Activated T-helper 1 cell treated with Interleukin-2 at 50 U/mL for 16 hours (primary cell): ENCODE results near the gene KLHDC8B.

Experiments
- DNase-seq: peaks from one replicate; pipeline ENCODE4 v3.0.0-alpha.2; 2020; ENCODE audit warnings: low read depth

KLHDC8B gene

DNA sequence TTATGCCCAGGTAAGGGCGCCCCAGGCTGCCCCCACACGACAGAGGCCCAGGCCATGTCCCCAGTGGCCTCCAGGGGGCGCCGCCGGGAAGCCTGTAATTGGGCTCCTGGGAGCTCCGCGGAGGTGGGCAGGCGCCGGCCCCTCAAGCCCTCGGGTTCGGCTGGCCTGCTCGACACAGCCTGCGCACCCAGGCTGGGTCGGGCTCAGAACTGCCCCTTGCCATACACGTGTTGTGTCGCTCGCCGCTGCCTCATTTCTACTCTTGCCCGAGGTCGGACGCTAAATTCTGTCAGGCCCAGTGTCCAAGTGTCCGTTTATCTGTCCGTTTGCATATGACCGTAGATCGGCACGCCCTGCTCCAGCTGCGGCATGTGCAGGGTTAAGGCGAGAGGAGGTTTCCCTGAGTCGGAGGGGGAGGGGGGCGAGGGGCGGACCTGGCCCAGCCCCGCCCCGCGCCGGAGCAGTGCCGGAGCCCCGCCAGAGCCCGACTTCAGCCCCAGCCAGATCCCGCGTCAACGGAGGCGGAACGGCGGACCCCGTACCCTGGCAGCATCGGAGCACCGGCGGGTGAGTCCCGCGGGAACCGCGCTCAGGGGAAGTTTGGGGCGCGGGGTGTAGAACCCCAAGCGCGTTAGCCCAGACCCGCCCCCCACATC is at the start of gene KLHDC8B:
Gene KLHDC8B (plus strand): TSS at position 480 of the 656 bp plus-strand sequence. CDS start 1,172 bp downstream, outside the sequence.
- DNase-seq: peak; percentile 68

DNA sequence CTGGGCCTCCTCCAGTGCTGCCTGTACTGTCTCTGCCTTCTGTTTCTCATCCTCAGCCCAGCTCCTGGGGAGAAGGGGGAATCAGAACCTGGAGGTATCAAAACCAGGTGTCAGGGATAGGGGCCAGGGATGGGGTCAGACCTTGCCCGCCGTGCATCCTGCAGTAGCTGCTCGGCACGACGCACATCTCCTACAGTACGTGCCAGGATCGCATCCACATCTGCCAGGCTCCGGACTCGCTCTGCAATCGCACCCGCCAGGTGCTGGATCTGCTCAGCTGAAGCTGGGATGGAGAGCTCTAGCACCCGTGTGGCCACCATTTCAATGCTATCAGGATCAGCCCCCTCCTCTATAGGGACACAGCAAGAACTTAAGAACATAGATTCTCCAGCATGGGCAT is 49.4 kb upstream of the KLHDC8B start:
- no peak for DNase-seq

DNA sequence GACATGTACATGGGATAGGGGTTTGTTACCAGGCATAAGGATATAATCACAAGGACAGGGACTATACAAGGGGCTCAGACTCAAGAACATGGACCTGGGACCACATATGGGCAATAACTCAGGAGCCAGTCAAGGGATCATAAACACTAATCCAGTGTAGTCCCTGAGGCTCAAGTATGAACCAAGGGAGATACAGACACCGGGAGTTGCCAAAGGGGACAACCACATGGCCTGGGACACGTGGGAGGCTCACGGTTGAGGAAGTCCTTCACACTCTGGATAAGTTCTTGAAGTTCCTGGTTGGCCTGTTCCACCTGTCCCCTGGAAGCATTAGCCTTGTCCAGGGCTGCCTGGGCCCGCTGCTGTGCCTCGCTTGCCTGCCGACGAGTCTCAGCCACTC is 48.9 kb upstream of the KLHDC8B start:
- DNase-seq: no peak

DNA sequence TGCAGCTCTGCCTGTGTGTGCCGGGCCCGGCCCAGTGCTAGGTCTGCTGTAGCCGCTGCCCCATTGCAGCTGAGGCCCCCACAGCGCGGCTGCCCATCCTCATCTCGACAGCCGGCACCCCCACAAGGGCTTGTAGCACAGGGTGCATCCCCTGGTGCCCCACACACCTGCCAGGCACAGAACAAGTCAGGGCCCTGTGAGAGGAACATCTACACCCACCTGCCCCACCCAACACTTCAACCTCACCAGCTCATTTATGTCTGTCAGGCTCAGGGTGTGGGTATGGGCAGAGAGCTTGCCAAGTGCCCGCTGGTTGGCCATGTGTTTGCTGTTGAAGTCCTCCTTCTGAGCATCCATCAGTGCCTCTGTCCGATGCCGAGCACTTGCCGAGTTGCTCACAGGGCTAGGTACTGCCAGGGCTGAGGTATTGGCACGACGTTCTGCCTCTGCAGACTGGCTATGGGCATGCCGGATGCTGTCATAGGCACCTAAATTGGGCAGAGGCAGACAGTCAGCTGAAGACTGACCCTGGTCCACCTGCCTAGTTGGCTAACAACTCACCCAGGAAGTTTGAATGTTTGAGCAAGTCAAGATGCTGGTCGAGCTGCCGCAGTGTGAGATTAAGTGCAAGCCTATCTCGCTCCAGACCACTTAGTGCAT is 48.4 kb upstream of the KLHDC8B start:
- DNase-seq: no peak

DNA sequence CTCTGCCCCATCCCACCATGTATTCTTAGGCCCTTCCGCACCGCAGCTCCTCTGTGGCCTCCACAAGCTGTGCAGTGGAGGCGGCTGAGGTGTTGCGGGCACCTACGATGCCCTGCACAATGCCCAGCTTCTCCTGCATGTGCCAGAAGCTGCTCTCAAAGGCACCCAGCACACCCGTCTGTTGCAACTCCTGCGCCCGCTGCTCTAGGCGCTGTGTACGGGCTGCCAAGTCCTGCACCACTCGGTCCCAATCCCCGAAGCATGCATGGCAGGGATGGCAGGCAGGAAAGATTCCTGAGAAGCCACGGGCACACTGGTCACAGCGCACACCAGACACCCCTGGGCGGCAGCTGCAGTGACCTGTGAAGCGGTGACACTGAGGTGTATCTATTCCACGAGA is 47.7 kb upstream of the KLHDC8B start:
- DNase-seq: no peak

DNA sequence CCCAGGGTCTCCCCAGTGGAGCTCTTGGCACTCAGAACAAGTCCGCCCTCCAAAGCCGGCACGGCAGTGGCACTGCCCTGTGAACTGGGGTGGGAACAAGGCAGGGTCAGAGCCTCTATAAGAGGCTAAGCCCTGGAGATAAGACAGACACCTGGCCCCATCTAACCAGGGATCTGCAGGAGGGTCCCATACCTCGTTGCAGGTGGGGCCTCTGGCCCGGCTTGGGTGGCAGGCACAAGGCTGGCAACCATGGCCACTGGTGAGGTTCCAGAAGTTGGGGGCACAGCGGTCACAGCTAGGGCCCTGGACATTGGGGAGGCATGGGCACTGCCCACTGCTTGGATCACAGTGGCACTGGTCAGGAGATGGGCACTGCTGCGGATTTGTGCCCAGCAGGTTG is 47.2 kb upstream of the KLHDC8B start:
- DNase-seq: no peak

DNA sequence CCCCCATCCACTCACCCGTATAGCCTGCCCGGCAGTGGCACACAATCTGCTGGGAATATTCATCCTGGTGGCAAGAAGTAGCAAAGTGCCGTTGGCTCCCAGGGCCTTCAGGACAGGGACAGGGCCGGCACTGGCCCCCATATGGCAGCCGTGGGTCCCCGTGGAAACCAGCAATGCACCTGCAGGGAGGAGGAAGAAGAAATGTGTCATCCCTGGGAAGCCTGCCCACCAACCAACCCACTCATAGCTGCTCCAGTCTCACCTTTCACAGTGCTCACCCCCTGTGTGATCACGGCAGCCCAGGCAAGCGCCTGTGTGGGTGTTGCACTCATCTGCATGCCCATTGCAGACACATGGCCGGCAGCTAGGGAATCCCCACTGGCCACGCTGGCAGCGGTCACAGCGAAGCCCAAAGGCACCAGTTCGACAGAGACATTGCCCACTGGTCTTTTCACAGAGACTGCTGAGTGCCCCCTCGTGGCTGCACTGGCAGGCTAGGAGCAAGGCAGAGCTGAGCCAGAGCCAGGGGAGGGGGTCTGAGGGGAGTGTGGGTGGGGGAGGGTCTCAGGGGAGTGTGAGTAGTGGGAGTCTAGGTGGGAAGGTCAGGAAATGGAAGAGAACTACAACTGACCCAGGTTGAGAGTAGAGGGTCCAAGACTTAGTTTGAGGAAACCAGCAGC is 46.3 kb upstream of the KLHDC8B start:
- DNase-seq: no peak

DNA sequence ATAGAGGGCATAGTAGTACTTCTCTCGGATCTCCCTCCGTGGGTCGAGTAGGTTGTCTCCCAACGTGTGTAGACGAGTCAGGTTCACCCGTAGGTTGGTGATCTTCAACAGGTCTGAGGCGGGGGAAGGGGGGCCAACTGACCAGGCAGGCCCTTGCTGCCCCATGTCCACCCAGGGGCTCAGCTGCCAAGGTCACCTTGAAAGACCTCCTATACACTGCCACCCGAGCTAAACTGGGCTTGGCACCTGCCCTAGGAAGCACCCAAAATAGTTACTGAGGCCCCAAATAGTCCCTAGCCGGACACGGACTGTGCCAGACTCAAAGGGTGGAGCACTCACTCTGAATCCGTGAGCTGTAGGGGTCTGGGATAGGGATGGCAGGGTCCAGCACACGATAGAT is 40.4 kb upstream of the KLHDC8B start:
- no peak for DNase-seq

DNA sequence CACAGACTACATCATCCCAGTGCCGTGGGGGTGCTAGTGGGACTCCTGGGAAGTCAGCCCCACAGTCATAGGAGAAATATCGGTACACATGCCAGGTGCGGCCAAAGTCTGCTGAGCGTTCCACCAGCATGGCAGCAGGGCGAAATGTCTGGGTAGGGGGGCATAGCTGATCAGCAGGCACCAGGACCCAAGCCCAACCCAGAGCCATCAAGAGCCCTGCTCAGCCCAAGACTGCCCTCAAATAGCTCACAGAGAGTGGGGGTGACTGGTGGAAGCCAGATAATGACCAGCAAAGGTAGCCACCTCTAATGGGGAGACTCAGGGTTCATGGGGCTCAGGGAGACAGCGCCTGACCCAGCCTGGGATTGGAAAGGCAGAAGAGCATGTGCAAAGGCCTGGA is 39.8 kb upstream of the KLHDC8B start:
- no peak for DNase-seq

DNA sequence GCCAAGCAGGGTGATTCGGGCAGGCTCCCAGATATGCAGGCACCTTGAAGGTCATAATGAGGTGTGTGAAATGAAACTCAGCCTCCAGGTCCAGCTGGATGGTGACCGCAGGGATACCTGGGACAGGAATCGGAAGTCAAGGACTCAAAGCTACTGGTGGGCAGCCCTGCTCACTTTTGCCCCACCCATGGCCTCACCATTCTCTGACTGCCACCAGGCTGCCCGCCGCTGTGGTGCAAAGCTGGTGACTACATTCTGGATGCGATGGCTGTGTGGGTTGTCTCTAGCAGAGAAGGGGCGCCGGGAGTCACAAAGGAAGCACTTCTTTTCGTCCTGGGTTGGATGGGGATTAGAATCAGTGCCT is 39.3 kb upstream of the KLHDC8B start:
- DNase-seq: no peak

DNA sequence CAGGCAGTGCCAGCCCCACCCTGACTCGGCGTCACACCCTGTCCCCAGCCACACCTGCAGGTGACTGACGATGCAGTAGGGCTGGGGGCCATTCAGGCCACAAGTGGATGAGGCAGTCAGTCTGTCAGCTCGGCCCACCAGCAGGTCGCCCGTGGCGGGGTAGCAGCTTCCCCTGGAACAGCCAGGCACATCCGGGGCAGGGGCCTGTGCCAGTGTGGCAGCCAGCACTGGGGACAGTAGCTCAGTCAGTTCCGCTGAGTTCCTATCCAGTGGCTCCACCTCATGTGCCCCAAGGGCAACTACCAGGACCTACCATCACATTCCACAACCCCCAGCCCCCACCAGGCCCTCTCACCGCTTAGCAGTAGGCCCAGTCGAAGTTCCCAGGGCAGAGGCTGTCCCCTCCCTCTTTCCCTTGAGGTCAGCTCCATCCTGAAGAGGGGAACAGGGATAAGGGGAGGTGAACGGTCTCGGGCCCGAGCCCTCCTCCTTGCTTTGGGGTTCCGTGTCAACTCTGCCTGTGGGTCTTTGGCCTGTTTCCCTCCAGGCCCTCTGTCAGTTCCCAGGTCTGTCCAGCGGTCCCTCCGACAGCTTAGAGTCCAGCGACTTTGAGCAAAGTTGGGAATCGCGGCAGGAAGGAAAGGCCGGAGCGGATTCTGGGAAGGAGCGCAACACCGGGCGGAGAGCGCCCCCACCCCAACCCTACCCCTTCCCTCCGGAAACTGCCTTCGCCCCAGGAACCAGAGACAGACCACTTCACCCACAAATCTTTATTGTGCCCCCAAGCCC is 38.8 kb upstream of the KLHDC8B start, which contains the start of gene LAMB2:
Gene LAMB2 (minus strand): TSS at position 614 of the 789 bp plus-strand sequence. CDS start 183 bp downstream, at position 431.
- no peak for DNase-seq

DNA sequence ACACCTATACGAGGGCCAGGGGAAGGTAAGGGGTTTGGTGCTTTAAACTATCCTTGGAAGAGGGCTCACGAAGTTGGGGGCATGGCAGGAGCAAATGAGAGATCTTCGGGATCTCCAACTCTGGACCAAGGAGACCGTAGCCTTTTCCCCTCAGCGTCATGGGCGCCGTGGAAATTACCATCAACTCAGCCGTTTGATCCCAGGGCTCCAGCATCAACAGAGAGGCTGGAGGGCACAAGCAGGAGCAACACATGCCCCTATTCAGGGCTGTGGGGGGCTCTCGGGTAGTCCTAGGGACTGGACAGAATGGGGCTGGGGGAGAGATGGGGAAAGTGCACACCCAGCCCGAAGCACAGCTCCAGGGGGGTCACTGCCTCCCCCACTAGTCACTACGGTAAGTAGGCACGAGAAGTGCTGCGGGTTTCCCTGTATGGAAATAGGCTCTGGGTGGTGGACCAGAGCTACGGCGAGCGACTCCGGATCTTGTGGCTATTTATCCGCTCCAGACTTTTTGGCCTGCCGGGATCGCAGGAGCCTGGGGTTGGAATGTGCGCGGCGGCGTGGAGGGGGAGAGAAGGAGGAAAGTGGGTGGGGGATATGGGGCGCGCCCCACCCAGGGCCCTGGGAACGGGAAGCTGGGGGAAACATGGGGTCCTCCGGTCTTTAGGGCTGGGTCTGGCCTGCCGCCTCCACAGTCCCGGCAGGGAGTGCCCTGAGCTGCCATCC is 38.0 kb upstream of the KLHDC8B start:
- DNase-seq: no peak

DNA sequence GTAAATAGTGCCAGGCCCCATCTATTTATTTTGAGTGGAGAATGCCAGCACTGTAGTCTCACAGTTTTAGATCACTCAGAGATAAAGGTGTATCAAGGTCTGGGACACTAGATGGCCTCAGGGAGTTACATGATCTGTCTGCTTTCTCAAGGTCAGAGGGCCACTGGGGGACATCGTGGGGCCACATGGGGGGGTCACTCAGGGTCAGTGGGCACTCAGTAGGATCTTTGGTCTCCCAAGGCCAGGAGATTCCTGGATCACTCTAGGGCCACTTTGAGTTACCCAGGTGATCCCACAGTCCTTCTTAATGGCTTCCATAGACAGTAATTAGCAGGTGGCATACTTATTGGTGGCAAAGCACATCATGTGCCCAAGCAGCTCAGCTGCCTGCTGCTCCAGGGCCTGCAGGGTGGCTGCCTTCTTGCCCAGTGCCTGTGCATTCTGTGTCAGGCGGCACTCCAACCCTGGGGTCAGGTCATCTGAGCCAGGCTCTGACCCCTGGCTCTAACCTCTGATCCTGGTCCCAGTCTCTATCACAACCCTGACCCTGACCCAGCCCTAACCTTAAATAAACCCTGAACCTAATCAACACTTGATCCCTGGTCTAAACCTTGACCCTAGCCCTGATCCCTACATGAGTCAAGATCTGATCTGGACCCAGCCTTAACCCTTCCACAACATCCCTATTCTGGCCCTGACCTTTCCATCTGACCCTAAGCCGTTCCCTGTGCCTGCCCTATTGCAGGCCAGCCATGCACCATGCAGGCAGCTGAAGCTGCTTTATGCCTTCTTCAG is 36.7 kb upstream of the KLHDC8B start:
- DNase-seq: no peak

DNA sequence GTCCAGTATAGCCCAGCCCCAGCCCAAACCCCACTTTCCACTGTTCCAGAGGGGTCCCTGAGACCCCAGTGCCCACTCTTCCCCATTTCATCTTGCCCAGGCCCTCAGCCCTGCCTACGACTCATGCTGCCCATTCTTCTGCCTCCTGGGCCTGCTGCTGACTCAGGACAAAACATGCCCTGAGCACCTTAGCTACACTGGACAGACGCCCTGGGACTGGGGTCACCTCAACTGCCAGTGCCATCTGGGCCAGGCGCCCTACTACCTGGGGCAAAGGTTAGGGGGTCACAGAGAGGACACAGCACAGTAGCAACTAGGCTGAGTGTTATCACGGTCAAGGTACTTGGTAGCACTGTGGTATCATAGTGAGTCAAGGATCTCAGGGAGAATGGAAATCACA is 35.9 kb upstream of the KLHDC8B start:
- no peak for DNase-seq

DNA sequence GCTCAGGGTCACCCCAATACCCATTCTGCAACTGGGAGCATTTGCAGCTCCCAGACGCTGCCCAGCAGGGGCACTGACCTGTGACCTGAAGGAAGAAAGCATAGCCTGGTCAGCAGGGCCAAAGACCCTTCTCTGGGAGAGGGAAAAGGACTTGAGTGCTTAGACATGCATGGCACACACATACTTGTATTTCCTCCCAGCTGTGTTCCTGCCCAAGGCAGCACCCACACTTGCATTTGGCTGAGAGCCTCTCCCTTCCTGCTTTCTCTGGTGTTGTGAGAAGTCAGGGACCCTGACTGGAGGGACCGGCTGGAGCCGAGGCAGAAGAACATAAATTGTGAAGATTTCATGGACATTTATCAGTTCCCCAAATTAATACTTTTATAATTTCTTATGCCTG is 31.3 kb upstream of the KLHDC8B start:
- DNase-seq: no peak

DNA sequence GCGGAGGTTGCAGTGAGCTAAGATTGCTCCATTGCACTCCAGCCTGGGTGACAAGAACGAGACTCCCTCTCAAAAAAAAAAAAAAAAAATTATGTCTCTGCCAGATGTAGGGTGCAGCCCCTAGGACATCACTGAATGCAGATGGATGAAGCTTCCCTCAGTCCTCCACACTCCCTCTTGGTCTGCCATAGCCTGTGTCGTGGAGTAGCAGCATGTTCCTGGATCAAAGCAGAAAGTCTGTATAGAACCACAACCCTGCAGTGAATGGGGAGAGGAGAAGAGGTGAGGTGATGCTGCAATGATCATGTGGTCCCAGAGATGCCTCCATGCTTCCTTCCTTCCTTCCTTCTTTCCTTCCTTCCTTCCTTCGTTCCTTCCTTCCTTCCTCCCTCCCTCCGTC is 23.2 kb upstream of the KLHDC8B start:
- no peak for DNase-seq

DNA sequence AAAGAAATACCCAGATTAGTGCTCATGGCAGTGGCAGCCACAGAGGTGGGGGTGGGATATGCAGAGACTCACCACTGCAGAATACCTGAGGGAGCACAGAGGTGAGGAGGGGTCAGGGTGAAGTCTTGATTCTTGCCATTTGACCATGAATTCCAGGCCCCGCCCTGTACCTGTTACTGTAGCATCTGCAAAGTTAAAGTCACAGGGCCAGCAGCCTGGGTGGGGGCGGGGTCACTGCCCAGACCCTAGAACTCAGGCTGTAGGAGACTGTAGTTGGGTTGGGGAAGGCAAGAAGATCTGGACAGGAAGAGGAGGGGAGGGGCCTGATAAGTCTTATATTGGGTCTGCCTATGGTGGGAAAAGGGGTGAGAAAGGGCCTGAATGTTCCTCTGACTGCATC is 19.8 kb upstream of the KLHDC8B start:
- no peak for DNase-seq

DNA sequence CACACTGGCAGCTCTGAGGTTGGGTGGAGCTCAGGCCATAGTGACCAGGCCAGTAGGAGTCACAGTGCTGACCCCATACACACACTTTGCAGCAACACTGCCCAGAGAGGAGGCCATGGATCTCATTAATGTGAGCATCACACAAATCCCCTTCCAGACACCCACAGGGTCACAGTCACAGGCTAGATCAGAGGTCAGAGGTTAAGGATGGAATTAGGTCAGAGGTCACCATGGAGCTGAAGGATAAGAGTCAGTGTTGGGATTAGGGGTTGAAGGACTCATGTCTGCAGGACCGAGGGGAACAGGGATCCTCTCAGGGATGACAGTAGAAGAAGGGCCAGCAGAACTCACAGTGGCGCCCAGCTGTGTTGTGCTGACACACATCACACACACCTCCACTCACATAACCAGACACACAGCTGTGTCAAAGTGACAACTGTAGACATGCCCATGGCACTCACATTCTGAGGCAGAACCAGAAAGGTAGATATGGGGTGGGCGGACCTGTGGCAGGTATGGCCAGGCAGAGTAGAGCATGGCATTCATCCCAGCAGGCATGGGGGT is 18.0 kb upstream of the KLHDC8B start:
- DNase-seq: no peak

DNA sequence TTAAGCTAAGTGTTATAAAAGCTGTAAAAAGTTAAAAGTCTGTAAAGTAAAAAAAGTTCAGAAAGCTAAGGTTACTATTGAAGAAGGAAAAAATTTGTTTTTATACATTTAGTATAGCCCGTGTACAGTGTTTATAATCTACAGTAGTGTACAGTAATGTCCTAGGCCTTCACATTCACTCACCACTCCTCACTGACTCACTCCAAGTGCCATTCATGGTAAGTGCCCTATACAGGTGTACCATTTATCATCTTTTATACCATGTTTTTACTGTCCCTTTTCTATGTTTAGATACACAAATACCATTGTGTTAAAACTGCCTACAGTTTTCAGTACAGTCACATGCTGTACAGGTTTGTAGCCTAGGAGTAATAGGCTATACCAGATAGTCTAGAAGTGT is 14.1 kb upstream of the KLHDC8B start:
- no peak for DNase-seq

DNA sequence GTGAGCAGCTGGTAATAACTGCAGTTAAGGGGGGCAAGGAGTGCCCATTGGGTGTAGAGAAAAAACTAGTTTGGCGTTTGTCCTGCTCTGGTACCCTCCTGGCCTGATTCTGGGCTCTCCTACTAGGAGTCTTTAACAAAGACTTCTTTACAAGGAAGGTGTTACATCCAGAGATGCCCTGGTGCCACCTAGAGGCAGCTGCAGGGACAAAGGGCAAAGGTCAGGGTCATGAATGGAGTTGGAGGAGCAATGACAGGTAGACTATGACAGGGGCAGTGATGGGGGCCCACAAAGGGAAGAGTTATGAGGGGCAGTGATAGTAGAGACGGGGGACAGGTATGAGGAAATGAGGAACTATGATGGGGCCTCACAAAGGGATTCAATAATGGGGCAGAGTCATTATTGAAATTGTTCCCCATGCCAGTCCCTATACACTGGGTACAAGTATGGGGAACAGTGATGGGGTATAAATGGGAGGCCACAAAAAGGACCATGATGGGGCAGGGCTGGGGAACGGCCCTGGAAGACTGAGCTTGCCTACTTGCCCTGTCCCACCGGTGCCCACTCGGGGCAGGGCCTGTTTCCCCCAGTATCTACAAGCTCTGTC is 13.2 kb upstream of the KLHDC8B start:
- DNase-seq: peak; percentile 38
